GM19043 (cell line): ENCODE data around the gene DHRS2.
"Not testable (repeated sequence)": the region's sequence is repeated elsewhere in the genome, so short reads cannot be mapped to it uniquely, and the experiment has no call there.

Experiments used
- ATAC-seq: cut with Tn5 transposase; IDR thresholded peaks from one replicate; pipeline ENCODE4 v1.9.1; 2021; ENCODE audit warnings: low read depth; ENCODE audit not compliant: unreplicated experiment

DHRS2 gene

DNA sequence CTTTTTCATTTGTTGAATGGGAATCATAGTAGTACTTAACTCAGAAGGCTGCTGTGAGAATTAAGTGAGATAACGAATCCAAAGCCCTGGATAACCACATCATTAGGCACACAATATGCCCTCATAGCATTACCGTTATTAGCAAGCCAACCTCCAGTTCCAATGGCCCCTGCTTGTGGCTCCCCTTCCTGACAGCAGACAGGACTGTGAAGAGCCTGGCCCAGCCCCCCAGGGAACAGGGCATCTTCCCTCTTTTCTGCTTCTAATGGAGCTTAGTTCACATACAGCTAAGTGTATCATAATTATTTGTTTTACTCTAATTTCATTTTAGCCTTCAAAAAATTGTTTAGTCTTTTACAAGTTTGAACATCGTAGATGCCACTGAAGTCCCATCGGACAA, 39.7 kb downstream of the DHRS2 start:
- ATAC-seq, result no peak

DNA sequence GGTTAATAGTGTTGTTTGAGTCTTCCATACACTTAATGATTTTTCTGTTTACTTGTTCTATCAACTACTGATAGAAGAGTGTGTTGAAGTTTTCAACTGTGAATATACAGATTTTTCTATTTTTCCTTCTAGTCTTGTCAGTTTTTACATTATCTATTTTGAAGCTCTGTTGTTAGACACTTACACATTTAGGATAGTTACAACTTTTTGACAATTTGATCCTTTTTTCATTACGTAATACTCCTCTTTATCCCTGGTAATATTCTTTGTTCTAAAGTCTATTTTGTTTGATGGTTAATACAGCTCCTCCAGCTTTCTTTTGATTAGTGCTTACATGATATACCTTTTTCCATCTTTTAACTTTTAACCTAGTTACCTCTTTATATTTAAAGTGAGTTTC, 45.2 kb downstream of the DHRS2 start:
- ATAC-seq, result no peak

DNA sequence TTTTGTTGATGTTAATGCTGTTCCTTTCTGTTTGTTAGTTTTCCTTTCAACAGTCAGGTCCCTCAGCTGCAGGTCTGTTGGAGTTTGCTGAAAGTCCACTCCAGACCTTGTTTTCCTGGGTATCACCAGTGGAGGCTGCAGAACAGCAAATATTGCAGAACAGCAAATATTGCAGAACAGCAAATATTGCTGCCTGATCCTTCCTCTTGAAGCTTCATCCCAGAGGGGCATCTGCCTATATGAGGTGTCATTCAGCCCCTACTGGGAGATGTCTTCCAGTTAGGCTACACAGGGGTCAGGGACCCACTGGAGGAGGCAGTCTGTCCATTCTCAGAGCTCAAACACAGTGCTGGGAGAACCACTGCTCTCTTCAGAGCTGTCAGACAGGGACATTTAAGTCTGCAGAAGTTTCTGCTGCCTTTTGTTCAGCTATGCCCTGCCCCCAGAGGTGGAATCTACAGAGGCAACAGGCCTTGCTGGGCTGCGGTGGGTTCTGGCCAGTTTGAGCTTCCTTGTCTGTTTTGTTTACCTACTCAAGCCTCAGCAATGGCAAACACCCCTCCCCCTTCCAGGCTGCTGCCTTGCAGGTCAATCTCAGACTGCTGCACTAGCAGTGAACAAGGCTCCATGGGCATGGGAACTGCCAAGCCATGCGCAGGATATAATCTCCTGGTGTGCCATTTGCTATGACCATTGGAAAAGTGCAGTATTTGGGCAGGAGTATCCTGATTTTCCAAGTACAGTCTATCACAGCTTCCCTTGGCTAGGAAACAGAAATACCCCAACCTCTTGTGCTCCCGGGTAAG, 53.7 kb downstream of the DHRS2 start:
- ATAC-seq, result not testable (repeated sequence)

GRCh38 chr14:23692416-23692815, 56.3 kb downstream of the DHRS2 start:
- no peak for ATAC-seq

DNA sequence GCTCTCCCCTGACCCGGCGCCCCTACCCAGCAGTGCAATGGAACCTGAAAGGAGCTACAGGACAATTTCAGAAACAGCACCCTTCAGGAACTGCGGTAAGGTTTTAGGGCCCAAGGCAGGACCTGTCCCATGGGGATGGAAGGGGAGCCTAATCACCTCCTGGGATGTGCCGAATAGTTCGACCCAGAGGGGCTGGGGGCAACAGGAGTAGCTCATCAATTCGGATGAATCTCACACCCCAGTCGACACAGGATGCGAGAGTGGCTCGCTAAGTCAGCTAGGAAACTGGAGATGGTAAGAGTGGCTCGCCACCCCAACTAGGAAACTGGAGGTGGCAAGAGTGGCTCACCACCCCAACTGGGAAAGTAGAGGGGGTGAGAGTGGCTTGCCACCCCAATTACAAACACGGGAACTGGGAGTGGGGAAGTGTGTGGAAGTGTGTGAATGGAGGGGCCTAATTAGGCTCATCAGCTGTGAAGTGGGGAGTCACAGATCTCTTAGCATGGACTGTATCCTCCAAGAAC, 57.1 kb downstream of the DHRS2 start:
- ATAC-seq, result no peak

- no peak for ATAC-seq
Observed at GRCh38 chr14:23694085-23694948, 58.2 kb downstream of the DHRS2 start.
